ENCODE data around the gene RDH13.

DNA sequence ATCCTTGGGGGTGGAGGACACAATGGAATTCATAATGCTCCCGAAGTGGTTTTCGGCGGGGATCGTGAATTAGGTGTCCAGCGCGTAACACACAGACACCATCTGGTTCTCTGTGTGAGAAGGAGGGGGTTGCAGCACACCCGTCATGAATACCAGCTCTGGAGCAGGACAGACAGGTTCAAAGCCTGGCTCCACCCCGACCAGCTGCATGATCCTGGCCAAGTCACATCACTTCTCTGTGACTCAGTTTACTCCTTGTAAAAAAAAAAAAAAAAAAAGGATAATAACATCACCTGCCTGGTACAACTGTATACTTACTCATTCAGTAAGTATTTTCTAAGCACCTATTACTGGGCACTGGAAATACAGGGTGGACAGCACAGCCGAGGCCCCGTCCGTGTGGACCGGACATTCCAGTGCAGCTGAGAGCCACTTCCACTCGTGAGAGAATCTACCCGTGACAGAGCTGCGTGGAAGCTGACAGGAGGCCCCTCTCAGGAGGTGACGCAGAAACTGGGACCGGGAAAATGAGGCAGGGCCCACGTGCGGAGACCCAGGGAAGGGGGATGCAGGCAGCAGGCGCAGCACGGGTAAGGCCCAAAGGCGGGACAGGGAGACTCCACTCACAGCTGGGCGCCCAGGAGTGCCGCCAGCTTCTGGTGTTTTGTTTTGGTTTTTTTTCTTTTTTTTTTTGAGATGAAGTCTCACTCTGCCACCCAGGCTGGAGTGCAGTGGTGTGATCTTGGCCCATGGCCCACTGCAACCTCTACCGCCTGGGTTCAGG is 12.0 kb downstream of the RDH13 start:
- no peak for TF ChIP-seq POLR2A (IDR thresholded peaks at IDR 0.05)
- TF ChIP-seq, protein P1, sequence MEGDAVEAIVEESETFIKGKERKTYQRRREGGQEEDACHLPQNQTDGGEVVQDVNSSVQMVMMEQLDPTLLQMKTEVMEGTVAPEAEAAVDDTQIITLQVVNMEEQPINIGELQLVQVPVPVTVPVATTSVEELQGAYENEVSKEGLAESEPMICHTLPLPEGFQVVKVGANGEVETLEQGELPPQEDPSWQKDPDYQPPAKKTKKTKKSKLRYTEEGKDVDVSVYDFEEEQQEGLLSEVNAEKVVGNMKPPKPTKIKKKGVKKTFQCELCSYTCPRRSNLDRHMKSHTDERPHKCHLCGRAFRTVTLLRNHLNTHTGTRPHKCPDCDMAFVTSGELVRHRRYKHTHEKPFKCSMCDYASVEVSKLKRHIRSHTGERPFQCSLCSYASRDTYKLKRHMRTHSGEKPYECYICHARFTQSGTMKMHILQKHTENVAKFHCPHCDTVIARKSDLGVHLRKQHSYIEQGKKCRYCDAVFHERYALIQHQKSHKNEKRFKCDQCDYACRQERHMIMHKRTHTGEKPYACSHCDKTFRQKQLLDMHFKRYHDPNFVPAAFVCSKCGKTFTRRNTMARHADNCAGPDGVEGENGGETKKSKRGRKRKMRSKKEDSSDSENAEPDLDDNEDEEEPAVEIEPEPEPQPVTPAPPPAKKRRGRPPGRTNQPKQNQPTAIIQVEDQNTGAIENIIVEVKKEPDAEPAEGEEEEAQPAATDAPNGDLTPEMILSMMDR (IDR thresholded peaks at IDR 0.05): no peak

All from heart left ventricle (tissue), 13 donors.